H1 (cell line): ENCODE results near the gene MED12L. TPM values are rescaled to one million over a fixed set of nuclear protein-coding genes. Genes with fewer than 3 reads are reported as not detected.

Experiments used
- RXRA ChIP-seq: IDR thresholded peaks from 2 replicates; pipeline ENCODE4 v1.6.1; 2011; ENCODE audit warnings: low read depth, mild to moderate bottlenecking, low read length, moderate library complexity; ENCODE audit not compliant: insufficient read depth
- polyA plus RNA-seq, 7 experiments: library from polyadenylated mRNA; depleted of rRNA in 3 of 7; stranded (reverse) in 5 of 7; unstranded in 2 of 7; fragments of >200 nt in 5 of 7; fragments of 200-250 nt in 2 of 7; gene quantifications; 1 replicate in 5 of 7; 2 replicates in 1 of 7; 4 replicates in 1 of 7; pipeline versions ENCODE4 v1.2.1 to v1.2.3, GENCODE V29; 2011 to 2013; ENCODE audit warnings: missing spikeins in 2 of 7, mixed read lengths in 2 of 7
- total RNA-seq: library from RNA; stranded (reverse); fragmentation: NEBNext Ultra II Directional; extraction: Animal tissue kit (Norgen Biotek cat#: 25700); gene quantifications from 2 replicates; pipeline ENCODE4 v1.2.1, GENCODE V29; 2021

MED12L gene
- total and polyA plus RNA-seq, 2 of the 8 experiments (the other 6 are each of a cell fraction or from before 2014, with no cell fraction given) = 3.6 to 26.2 TPM

DNA sequence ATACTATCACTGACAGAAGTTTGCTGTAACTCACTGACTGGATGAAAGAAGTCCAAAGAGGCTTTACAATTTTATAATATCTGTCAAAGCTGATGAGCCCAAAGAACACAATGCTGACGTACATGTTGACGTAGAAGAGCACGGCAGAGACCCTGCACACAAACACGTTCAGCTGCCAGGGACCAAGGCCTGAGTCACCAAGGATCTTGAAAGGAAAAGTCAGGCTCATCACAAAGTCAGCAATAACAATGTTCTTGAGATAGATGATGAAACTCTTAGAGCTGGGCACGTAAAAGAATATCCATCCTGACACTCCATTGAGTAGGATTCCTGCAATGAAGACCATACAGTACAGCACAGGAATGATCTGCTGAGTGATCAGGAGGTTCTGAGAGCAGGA, 128.4 kb downstream of the MED12L start (continued):
- TF ChIP-seq RXRA = no peak
